Osteocyte (in vitro differentiated cells): ENCODE data around the gene KIF23. TPM values are rescaled to one million over a fixed set of nuclear protein-coding genes. Genes with fewer than 3 reads are reported as not detected.
A peak's percentile ranks its signal among the peaks of the same experiment; 100 is the strongest.
"Not testable (repeated sequence)": the region's sequence is repeated elsewhere in the genome, so short reads cannot be mapped to it uniquely, and the experiment has no call there.

Experiments used
- DNase-seq: peaks from one replicate; pipeline ENCODE4 v3.0.0; 2021; ENCODE audit warnings: mixed read lengths; ENCODE audit not compliant: unreplicated experiment; ENCODE audit errors: extremely low spot score
- H3K27ac Mint-ChIP-seq: one replicate; pipeline ENCODE4 v1.8.0; 2021; ENCODE audit warnings: mild to moderate bottlenecking, mixed read lengths; ENCODE audit not compliant: unreplicated experiment
- H3K27me3 Mint-ChIP-seq: one replicate; pipeline ENCODE4 v1.8.0; 2021; ENCODE audit warnings: mixed read lengths; ENCODE audit not compliant: unreplicated experiment
- H3K36me3 Mint-ChIP-seq: one replicate; pipeline ENCODE4 v1.8.0; 2021; ENCODE audit warnings: mixed read lengths; ENCODE audit not compliant: unreplicated experiment
- H3K4me1 Mint-ChIP-seq: one replicate; pipeline ENCODE4 v1.8.0; 2021; ENCODE audit warnings: mixed read lengths; ENCODE audit not compliant: unreplicated experiment
- H3K4me3 Mint-ChIP-seq: one replicate; pipeline ENCODE4 v1.8.0; 2021; ENCODE audit warnings: mild to moderate bottlenecking, moderate library complexity, mixed read lengths; ENCODE audit not compliant: unreplicated experiment
- H3K9me3 Mint-ChIP-seq: one replicate; pipeline ENCODE4 v1.8.0; 2021; ENCODE audit warnings: mixed read lengths; ENCODE audit not compliant: unreplicated experiment
- total RNA-seq: library from RNA; stranded (reverse); gene quantifications from 2 replicates; pipeline ENCODE4 v1.2.1, GENCODE V29; 2021
- TF ChIP-seq, protein P1 (sequence below): fragments of 200-600 bp; sonication (generic); IDR thresholded peaks from 2 replicates; pipeline ENCODE4 v1.5.0; 2021; ENCODE audit warnings: antibody characterized with exemption, mild to moderate bottlenecking, moderate library complexity

The KIF23 gene
- total RNA-seq, 1 donor from 2014 or later, result 14.0 TPM

DNA sequence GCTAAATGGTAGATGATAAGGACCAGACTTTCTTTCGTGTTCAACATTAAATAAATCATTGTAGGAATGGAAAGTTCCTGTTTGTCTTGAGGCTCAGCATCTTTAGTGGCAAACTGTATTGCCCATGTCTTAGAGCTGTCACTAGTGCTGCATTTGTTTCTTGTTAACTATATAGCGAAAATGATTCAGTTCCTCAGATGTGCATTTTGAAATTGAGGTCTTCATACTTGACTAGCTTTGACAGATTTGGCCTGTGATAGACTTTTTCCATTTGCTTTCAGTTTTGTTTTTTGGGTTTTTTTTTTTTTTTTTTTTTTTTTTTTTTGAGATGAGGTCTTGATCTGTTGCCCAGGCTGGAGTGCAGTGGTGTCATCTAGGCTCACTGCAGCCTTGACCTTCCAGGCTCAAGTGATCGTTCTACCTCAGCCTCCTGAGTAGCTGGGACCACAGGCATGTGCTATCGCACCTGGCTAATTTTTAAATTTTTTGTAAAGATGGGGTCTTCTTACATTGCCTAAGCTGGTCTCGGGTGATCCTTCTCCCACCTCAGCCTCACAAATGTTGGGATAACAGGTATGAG lies 29.0 kb downstream of the KIF23 start:
- TF ChIP-seq, protein P1, sequence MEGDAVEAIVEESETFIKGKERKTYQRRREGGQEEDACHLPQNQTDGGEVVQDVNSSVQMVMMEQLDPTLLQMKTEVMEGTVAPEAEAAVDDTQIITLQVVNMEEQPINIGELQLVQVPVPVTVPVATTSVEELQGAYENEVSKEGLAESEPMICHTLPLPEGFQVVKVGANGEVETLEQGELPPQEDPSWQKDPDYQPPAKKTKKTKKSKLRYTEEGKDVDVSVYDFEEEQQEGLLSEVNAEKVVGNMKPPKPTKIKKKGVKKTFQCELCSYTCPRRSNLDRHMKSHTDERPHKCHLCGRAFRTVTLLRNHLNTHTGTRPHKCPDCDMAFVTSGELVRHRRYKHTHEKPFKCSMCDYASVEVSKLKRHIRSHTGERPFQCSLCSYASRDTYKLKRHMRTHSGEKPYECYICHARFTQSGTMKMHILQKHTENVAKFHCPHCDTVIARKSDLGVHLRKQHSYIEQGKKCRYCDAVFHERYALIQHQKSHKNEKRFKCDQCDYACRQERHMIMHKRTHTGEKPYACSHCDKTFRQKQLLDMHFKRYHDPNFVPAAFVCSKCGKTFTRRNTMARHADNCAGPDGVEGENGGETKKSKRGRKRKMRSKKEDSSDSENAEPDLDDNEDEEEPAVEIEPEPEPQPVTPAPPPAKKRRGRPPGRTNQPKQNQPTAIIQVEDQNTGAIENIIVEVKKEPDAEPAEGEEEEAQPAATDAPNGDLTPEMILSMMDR, result no peak
- H3K4me3 Mint-ChIP-seq, result no peak overlapping the region
- H3K9me3 Mint-ChIP-seq, result no peaks in the 10 kb centered on the region
- no peaks in the 10 kb centered on the region for H3K27me3 Mint-ChIP-seq
- no peak for DNase-seq
- peak overlapping the region; percentile 31 for H3K27ac Mint-ChIP-seq
- H3K4me1 Mint-ChIP-seq, result peaks cover 12% of the 10 kb centered on the region
- peaks cover 2% of the 10 kb centered on the region for H3K36me3 Mint-ChIP-seq

DNA sequence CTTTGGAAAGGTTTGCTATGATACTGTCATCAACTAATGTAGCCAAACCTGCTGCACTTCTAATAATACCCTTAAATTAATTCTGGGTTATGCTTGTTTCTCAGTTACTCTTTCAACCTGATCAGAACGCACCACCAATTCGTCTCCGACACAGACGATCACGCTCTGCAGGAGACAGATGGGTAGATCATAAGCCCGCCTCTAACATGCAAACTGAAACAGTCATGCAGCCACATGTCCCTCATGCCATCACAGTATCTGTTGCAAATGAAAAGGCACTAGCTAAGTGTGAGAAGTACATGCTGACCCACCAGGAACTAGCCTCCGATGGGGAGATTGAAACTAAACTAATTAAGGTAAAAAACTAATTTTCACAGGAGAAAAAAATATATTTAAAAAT lies 30.5 kb downstream of the KIF23 start:
- no peak for DNase-seq
- peaks cover 8% of the 10 kb centered on the region for H3K4me1 Mint-ChIP-seq
- no peak overlapping the region for H3K27ac Mint-ChIP-seq
- no peak overlapping the region for H3K4me3 Mint-ChIP-seq
- TF ChIP-seq, protein P1, result no peak
- H3K9me3 Mint-ChIP-seq, result no peaks in the 10 kb centered on the region
- no peaks in the 10 kb centered on the region for H3K36me3 Mint-ChIP-seq
- H3K27me3 Mint-ChIP-seq, result no peaks in the 10 kb centered on the region

DNA sequence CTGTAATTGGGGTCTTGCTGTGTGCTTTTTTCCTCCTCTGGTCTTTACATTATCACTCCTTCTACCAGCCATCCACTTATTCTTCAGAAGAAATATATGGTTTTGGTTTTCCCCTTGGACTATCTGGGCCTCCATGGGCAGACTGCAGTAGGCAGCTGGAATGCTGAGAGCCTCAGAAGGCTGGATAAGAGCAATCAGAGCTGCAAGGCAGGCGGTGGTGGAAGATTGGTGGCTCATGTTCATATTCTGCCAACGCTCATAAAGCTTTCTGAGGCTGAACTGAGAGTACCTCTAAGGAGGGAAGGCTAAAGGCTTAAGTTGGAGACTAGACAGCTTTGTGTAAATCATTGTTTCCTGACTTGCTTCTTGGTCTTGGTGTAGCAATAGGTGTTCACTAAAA lies 32.8 kb downstream of the KIF23 start:
- H3K27ac Mint-ChIP-seq, result no peak overlapping the region
- no peak overlapping the region for H3K4me3 Mint-ChIP-seq
- H3K9me3 Mint-ChIP-seq, result no peaks in the 10 kb centered on the region
- TF ChIP-seq, protein P1, result no peak
- peaks cover 14% of the 10 kb centered on the region for H3K4me1 Mint-ChIP-seq
- H3K36me3 Mint-ChIP-seq, result no peaks in the 10 kb centered on the region
- H3K27me3 Mint-ChIP-seq, result no peaks in the 10 kb centered on the region
- no peak for DNase-seq

DNA sequence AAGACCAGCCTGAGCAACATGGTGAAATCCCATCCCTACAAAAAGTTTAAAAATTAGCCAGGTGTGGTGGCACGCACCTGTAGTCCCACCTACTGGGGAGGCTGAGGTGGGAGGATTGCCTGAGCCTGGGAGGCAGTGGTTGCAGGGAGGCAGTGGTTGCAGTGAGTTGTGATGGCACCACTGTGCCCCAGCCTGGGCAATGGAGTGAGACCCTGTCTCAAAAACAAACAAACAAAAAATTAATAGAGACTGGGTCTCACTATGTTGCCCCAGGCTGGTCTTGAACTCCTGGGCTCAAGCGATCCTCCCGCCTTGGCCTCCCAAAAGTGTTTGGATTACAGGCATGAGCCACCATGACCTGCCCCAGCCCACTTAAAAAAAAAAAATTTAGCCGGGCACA lies 36.1 kb downstream of the KIF23 start:
- not testable (repeated sequence) for H3K4me3 Mint-ChIP-seq, DNase-seq, H3K9me3 Mint-ChIP-seq, H3K27ac Mint-ChIP-seq, H3K27me3 Mint-ChIP-seq
- Mint-ChIP-seq H3K4me1 (peaks cover 31% of the 10 kb centered on the region), H3K36me3 (peaks cover 16% of the 10 kb centered on the region)

DNA sequence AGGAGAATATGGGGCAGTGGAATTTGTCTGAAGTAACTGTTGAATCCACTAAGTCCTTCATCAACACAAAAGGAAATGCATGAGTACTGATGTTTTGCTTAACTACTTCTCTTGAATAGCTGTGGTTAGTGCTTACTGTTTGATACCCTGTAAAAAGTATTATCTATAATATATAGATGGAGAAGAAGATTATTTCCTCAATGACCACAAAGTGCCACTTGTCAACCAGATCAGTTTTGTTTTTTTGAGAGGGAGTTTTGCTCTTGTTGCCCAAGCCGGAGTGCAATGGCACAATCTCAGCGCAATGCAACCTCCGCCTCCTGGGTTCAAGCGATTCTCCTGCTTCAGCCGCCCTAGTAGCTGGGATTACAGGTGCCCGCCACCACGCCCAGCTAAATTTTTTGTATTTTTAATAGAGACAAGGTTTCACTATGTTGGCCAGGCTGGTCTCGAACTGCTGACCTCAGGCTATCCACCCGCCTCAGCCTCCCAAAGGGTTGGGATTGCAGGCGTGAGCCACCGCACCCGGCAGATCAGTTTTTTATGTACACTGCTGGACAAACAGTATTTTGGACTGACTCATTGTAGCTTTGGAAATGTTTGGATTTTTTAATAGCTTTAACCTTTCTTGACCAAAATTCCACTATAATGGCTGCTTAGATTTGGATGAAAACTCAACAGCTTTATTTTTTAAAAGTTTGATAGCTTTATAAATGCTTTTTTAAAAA lies 37.0 kb downstream of the KIF23 start:
- H3K36me3 Mint-ChIP-seq, result peaks cover 24% of the 10 kb centered on the region
- DNase-seq, result no peak
- no peaks in the 10 kb centered on the region for H3K9me3 Mint-ChIP-seq
- H3K27ac Mint-ChIP-seq, result peak overlapping the region; percentile 98
- no peaks in the 10 kb centered on the region for H3K27me3 Mint-ChIP-seq
- TF ChIP-seq, protein P1, result no peak
- H3K4me3 Mint-ChIP-seq, result peak overlapping the region; percentile 92
- H3K4me1 Mint-ChIP-seq, result peaks cover 39% of the 10 kb centered on the region
